NCI-H1417 (cell line): ENCODE results near the gene PBX3.

Source experiments
- DNase-seq, 3 experiments: peaks; one replicate each; lab custom pipeline; 2025; lab: John Stamatoyannopoulos, UW

The PBX3 gene

DNA sequence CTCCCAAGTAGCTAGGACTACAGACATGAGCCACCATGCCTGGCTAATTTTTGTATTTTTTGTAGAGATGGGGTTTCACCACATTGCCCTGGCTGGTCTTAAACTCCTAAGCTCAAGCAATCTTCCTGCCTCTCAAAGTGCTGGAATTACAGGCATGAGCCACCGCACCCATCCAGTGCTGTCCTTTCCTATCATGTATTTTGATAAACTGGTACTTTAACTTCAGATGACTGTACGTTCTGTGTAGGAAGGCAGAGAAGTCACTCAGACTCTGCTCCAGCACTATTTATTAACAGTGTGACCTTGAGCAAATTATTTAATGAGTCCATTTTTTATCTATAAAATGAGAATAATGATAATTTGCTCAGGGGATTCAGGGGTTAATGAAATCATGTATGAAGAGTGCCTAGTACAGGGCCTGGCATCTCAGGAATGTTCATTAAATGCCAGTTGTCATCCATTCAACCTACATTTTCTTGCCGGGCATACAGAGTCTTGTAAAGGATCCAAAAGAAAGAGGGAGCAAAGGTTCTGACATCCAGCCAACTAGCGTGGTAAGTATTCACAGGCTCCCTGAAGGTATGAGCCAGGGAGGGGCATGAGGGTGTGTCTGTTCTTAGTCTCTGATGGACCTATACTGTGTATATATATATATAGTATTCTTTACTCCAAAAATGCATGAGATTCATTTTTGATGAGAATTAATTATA is 201.9 kb downstream of the PBX3 start:
- no peak for DNase-seq

DNA sequence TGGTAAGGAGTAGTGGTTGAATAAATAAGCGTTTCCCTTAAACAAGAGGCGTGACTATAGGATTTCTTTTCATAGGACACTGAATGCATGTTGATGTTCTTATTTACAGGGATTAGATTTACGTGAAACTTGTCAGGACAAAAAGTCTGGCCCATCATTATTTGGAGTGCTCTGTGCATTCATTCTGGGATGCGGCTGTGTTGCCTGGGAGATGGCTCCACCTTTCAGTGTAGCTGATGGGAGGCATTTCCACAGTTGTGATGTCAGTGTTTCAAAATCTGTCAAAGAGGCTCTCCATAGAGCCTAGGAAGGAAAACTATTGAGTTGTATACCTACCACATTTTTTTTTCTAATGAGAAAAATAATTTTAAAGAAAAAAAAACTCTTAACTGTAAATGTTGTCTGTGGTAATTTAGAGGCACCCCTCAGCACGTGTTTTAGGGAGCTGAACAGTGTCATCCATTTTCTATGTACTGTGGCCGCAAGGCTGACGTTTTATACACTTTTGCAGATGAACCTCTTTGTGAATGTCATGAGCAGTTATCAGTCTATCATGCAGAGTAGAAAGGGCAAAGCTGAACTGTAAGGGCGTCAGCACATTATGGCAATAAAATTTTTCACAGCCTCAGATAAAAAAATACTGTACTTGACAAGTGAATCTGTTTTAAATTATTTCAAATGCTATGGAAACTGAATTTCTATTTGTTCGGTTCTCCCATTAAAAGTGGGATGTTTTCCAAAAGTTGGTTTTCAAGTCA is 202.7 kb downstream of the PBX3 start:
- DNase-seq: no peak

DNA sequence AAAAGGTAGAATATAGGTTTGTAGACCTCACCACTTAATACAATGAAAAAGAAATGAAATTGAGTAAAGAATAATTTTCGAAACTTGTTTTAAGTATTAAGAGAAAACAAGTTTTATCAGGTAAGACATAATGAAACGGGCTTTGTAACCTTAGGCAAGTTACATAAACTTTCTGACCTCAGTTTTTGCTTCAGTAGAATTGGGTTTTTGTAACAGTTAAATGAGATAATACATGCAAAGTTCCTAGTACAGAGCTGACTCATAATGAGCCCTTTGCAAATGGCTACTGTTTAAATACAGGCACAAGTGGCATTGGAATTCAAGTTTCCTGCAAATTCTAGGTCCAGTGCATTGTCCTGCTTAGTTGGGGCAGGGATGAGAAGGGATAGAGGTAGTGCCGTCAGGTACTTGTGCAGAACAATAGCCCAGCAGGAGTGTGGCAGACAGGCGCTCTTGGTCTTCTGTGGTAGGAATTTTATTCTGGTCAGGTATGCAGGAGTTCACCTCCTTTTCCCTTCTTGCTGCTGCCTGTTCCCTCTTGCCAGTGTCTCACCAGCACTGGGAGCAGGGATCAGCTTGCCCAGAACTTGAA is 203.8 kb downstream of the PBX3 start:
- no peak for DNase-seq

DNA sequence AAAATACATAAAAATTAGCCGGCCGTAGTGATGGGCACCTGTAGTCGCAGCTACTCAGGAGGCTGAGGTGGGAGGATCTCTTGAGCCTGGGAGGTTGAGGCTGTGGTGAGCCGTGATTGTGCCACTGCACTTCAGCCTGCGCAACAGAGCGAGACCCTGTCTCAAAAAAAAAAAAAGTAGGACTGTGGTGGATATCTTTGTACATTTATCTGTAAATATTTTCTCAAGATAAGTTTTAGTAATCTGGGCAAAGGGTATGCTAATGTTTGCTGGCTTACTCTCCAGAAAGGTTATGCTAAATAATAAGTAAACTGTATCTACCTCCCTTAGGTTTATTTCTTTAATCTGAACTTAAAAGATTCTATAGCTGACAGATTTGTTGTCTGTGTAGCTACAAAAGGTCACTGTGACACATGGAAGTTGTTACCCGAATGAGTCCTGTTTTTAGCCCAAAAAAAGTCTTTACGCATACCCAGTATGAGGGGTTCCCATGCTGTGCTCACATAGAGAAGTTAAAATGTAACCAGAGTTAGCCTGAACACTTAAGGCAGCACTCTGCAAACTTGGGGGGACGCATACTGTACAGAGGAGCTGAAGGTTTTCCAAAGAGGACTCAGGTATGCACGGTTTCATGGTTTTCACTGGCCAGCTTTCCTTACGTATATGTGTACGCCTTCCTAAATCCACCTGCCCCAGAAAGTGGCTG is 206.3 kb downstream of the PBX3 start:
- DNase-seq: no peak

DNA sequence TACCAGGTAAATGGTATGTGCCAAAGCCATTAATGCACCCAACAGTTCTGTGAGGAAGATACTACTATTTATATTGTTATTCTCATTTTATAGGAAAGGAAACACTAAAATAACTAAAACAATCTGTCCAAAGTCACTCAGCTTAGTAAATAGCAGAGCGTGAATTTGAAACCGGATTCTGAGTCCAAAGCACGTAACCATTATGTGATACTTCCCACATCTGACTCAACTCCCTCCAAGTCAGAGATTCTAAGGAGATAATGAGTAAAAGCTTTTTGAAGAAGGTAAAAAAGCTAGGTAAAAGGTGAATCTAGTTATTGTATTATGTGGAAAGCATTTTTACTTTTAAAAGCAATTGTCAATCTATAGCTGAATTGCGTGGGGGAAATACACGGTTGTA is 208.9 kb downstream of the PBX3 start:
- DNase-seq: no peak

DNA sequence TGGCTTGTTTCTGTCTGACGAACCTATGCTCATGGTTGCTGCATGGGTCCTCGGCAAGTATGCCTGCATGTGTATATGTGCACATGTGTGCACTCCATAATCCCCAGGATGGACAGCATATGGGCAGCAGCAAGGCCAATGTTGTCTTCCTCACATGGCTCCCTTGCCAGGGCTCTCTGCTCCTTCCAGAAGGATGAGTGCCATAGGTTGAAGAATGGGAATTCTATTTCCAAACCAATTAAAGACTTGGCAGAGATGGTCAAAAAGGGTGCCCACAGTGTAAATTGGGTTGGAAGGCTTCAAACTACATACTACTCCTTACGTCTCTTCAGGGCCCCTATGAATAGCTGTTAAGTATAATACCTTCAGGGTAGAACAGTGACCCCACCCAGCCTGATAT is 212.1 kb downstream of the PBX3 start:
- DNase-seq: no peak

DNA sequence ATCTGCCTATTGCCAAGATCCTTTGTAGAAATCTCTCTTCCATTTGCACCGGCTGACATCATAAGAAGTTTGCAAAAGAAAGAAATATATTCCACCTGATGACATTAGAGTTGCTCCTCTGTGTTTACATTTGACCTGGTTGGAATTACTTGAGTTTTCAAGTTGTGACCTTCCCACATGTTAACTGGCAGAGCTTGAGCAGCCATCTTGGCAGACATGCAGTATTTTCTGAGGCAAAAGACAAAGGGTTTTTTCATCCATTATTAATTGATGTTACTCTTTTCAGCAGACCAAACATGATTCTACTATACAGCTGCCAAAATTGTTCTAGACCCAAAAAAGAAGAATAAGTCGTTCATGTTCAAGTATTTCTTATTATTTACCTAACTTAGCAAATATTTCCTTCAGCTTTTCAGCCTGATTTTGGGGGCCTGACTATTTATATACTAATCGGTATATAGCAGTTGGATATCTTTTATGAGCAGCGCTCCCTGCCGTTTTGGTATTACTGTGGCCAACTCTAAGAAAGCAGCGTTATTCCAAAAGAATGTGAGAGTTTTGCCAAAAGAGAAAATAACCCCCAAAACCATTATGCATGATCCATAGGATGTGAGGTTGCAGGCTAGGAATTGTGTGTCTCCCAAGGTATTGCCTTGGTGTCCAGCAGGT is 212.9 kb downstream of the PBX3 start:
- no peak for DNase-seq

DNA sequence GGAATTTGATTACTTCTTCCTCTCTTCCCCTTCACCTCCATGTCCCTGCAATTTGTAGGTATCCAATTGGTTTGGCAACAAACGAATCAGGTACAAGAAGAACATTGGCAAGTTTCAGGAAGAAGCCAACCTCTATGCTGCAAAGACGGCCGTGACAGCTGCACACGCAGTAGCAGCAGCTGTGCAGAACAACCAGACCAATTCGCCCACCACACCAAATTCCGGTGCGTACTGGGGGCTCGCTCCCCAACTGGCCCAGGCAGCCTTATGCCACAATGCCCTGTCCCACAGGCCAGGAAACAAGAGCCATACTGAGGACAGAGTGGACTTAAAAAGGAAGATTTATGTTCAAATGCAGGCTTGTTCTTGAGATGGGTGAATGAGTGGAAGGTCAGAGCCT is 213.5 kb downstream of the PBX3 start:
- no peak for DNase-seq

DNA sequence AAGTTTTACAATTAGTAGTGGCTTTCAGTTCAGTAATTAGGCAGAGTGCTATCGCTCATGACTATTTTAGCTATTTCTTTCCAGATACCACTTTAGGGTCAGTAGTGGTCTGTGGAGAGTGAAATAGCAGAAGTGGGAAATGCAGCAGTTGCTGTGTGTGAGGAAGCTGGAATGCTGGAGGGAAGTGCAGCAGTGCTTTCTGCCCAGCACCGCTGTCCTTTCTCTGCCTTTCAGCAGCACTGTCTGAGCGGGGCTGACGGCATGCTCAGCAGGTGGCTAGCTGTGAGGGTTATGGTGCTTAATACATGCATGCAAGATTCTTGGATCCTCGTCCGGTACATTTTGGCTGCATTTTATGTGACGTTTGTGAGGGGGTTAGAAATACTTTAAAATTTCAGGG is 213.9 kb downstream of the PBX3 start:
- DNase-seq: no peak

DNA sequence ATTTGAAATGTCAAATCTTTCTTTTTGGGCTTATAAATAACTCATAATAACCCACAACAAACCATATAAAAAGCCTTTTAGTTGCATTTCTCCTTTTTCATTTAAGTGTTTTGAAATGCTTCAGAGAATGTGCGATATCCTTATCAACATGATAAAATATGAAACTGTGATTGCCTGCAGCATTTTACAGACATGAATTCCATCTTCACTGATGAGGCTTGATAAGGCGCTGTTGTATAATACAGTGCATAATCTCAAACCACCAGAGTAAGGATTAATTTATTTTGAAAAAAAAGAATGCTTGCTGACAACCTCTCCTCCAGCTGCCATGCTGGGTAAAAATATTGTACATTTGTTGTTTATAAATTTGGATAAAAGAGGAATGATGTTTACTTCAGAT is 216.8 kb downstream of the PBX3 start:
- DNase-seq: no peak

DNA sequence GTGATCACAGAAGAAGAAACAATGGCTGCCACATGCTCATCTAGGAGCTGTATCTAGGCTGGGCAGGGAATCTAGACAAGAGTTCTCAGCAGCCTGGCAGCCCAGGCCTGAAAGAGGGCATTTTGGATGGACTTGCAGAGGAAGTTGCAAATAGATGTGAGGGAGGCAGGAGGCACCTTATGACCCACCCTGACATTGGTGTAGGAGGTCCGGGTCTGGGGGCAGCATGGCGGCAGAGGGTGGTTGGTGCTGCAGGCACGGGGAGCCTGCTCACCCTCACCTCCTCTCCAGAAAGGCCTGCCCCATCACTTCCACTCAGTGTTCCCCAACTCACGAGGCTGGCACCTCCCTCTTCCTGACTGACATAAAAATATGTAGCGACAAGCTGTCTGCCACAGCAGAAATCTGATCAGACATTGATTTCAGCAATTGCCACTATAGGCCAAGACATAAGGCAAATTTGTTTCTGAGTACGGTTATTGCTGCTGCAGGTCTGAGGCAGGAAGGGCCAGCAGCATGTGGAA is 217.6 kb downstream of the PBX3 start:
- no peak for DNase-seq

DNA sequence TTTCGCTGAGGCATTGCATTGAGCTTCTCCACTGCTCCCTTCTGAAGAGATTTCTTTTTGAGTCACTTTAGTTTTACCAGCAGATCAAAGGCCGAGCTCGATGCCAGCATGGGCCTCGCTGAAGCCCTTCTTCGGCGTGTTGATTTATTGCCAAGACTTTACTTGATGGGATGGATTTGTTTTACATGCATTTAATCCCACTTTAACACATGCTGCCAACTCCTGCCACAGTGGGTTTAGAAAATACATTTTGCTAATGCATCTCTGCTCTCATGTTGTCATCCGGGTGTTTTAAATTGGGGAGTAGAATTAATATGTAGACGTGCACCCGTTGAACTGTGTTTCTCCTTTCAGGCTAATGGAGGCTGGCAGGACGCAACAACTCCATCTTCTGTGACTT is 218.3 kb downstream of the PBX3 start:
- no peak for DNase-seq

DNA sequence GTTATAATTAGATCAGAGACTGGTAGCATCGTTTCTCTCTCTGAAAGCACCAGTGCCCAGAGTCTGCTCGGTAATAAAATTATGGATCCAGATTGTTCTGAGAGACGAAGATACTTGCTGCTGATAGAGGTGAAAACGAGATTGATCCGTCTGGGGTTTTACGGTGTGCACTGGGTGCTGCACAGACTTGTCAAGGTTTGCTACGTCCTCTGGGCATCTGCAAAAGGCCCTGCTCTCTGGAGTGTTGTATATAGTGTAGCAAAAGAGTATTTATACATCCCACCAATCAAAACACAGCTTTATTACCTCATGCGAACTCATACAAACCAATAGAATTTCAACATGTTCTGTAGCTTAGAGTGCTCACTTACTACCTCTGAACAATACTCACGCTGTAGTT is 219.3 kb downstream of the PBX3 start:
- DNase-seq: no peak

DNA sequence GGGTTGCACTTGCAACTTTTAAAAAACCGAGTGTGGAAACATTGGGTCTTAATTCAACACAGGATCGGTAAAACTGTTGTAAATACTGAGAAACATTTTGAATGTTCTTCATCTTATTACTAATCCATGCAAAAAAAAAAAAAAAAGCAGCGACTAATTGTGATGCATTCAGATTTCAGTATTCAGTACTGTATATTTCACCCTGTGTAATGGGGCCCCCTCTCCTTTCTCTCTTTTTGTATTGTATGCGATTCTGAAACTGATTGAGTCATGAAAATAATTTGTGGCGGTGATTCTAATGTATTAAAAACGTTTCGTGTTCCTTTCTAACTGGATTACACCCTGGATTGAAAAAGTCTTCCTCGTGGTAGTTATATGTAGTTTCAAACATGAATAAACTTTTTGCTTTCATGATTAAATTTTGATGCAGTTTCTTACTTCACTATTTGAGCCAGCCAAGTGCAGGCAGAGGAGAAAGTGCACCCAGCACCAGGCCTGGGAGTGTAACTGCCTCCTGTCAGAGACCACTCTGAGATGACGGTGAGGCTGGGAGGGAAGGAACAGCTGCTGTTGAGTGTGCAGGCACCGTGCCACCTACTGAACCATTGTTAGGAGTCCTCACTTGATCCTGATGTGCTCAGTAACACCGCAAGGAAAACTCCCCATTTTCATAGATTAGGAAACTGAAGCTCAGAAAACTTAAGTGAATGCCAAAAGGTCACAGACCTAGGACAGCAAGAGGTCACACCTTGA is 220.0 kb downstream of the PBX3 start:
- peak in 1 of 3 experiments; percentile 18 for DNase-seq

DNA sequence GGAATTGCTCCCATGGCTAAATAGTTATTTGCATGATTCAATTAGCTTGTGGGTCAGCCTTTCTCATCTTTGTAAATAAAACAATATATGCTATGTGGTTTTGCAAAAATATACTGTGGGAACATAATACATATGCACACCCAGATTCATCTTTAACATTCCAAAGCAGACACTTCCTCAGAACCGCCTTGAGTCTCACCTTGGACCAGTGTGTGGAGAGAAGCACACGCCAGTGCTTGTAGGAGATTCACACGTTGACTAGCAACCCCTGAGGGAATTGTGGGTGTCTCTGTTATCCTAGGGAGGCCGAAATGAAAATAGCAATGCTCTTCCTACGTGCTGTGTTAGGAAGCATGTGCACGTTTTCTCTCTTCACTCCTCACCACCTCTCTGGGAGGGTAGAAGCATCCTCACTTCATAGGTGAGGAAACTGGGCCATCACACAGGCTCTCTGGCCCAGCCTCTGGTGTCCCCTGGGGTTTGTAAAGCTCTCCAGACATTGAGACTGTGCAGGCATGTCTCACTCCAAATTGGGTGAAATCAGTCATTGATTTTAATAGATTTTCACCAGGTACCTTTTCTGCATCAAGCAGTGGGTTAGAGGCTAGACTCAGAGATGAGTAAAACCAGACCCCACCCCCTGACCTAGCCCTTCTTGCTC is 221.7 kb downstream of the PBX3 start:
- no peak for DNase-seq

DNA sequence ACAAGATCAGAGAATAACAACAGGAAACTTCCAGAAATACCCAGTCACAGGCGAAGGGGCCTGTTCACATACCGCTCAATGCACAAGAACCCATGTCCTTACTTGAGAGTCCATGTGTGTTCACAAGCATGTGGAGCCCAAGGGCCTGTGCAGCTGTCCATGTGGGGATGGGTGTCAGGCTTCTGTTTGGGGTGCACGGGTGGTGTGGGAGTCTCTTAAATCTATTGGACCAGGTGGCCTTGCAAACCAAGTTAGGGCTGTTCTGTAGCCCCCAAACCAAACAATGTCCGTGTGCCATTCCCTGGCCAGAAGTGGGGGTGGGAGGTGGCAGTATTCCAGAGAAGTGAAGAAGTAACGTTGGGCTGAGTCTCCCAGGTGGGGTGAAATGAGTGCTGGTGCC is 222.3 kb downstream of the PBX3 start:
- no peak for DNase-seq

DNA sequence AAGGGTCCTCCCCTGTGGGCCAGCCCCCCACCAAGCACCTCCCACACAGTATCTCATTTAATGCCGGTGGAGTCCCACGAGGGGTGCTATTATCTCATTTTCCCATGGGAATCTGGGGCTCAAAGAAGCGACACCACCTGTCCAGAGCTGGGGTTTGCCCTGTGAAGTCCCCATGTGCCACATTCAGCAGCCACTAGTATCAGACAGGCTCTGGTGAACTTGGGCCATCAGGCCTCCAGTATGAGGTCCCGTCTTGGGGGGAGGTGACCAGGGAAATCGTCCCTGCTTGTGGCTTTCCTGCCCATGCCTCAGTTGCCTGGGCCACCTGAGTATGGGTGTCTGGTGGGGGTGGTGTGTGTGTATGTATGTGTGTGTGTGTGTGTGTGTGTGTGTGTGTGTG is 222.7 kb downstream of the PBX3 start:
- no peak for DNase-seq

DNA sequence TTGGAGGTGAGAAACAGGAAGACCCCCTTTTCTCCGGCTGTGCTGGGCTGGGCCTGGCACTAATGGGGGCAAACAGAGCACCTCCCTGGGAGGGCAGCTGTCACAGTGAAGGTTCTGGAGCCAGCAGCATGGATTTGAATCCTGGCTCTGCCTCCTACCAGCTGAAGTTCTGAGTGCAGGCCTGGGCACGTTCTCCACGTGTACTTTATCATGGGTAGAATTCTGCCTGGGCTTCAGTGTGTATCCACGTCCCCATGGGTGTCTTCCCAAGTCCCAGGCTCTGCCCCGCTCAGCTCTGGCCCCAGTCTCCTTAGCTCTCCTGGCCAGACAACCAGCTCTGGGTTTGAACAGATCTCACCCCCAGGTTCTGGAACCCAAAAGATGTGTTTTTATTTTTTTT is 223.2 kb downstream of the PBX3 start:
- DNase-seq: no peak

DNA sequence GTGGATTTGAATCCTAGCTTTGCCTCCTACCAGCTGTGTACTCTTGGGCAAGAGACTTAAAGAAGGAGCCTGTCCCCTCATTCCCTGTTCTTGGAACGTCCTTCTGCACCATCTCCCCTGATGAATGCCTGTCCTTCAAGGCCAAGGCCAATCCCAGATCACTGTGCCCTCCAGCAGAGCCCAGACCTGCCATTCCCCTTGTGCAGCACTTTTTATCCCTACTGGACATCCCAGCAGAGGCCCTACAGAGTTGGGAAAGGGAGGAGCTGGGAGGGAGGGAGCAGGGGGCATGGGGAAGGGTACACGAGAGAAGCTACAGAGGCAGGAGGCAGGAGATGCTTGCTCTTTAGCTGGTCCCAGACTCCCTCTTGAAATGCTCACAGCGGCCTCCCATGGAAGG is 223.9 kb downstream of the PBX3 start:
- no peak for DNase-seq

DNA sequence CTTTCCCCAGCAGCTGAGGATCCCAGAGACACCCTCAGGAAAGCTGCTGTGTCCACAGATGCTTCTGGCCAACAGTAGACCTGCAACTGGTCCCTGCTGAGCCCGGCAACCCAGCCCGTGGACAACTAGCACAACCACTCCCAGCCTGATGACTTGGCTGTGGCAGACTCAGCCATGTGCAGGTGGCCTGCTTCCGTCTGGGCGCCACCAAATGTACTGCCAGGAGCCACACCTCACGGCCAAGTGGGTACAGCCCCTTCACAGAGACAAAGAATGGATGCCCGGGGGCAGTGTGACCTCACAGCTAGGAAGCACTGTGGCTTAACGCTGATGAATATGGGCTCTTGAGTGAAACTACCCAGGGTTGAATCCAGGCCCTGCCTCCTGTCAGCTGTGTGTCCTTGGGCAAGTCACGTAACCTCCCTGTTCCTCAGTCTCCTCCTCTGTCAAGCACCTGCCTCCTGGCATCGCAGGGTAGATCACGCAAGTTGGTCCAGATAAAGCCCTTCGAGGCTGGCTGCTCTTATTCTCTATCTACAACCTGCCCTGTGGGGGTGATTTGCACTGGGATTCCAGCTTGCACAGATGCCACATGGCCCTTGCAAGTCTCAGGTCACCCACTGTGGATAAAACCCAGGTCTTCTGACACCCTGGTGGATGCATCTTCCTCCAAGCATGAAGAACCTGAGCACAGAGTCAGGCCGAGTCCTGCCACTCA is 225.0 kb downstream of the PBX3 start:
- DNase-seq: peak in 1 of 3 experiments; percentile 42
